NT2/D1 (cell line): ENCODE results near the gene SDK1.

Source experiments
- YY1 ChIP-seq: IDR thresholded peaks from 2 replicates; pipeline ENCODE4 v1.6.1; 2011; ENCODE audit not compliant: insufficient read length, insufficient read depth
- ZNF274 ChIP-seq: IDR thresholded peaks from 2 replicates; pipeline ENCODE4 v1.6.1; 2011; ENCODE audit warnings: mild to moderate bottlenecking, low read depth, low read length

- TF ChIP-seq ZNF274, result no peak
- no peak for TF ChIP-seq YY1
Measured at GRCh38 chr7:4277936-4278335, 976.9 kb downstream of the SDK1 start.
